Neural progenitor cell (in vitro differentiated cells): Measurements from ENCODE around the gene ITPR1. TPM values are rescaled to one million over a fixed set of nuclear protein-coding genes. Genes with fewer than 3 reads are reported as not detected.
A peak's percentile ranks its signal among the peaks of the same experiment; 100 is the strongest.

Experiments used
- DNase-seq: peaks from one replicate; pipeline ENCODE4 v3.0.0-alpha.2; 2016; ENCODE audit warnings: low spot score
- H2AFZ ChIP-seq: fragments of 200-600 bp; sonication (generic); replicated peaks from 2 replicates; pipeline ENCODE4 v1.6.1; 2016; ENCODE audit warnings: antibody characterized with exemption
- H3F3A ChIP-seq: fragments of 200-600 bp; sonication (generic); 2 replicates; pipeline ENCODE4 v1.6.1; 2016; ENCODE audit warnings: antibody characterized with exemption, low read depth
- H3K27ac ChIP-seq: fragments of 200-600 bp; sonication (generic); 2 replicates; pipeline ENCODE4 v1.5.1; 2016; ENCODE audit warnings: mild to moderate bottlenecking
- H3K27me3 ChIP-seq: fragments of 200-600 bp; sonication (generic); 2 replicates; pipeline ENCODE4 v1.6.1; 2016; ENCODE audit warnings: mild to moderate bottlenecking, moderate library complexity
- H3K36me3 ChIP-seq: fragments of 200-600 bp; sonication (generic); 2 replicates; pipeline ENCODE4 v1.5.1; 2016
- H3K4me1 ChIP-seq: fragments of 200-600 bp; sonication (generic); 2 replicates; pipeline ENCODE4 v1.6.1; 2016; ENCODE audit warnings: mixed run types
- H3K4me2 ChIP-seq: fragments of 200-600 bp; sonication (generic); 2 replicates; pipeline ENCODE4 v1.6.1; 2016
- H3K4me3 ChIP-seq: fragments of 200-600 bp; sonication (generic); 2 replicates; pipeline ENCODE4 v1.5.1; 2016
- H3K79me2 ChIP-seq: fragments of 200-600 bp; sonication (generic); 2 replicates; pipeline ENCODE4 v1.6.1; 2016; ENCODE audit warnings: low read depth
- H3K9ac ChIP-seq: fragments of 200-600 bp; sonication (generic); 2 replicates; pipeline ENCODE4 v1.6.1; 2016
- H3K9me3 ChIP-seq: fragments of 200-600 bp; sonication (generic); 2 replicates; pipeline ENCODE4 v1.5.1; 2016; ENCODE audit warnings: low read depth
- H4K20me1 ChIP-seq: fragments of 200-600 bp; sonication (generic); 2 replicates; pipeline ENCODE4 v1.6.1; 2016; ENCODE audit warnings: low read depth
- H3K27ac Mint-ChIP-seq: 3 replicates; pipeline ENCODE4 v1.8.0; 2021; ENCODE audit warnings: mixed read lengths
- H3K27me3 Mint-ChIP-seq: 2 replicates; pipeline ENCODE4 v1.8.0; 2022; ENCODE audit warnings: low read depth, mild to moderate bottlenecking, inconsistent platforms, moderate library complexity, mixed read lengths; ENCODE audit not compliant: insufficient read depth
- H3K36me3 Mint-ChIP-seq: 3 replicates; pipeline ENCODE4 v1.8.0; 2021; ENCODE audit warnings: mixed read lengths
- H3K4me1 Mint-ChIP-seq: 3 replicates; pipeline ENCODE4 v1.8.0; 2021; ENCODE audit warnings: mixed read lengths
- H3K4me3 Mint-ChIP-seq: 3 replicates; pipeline ENCODE4 v1.8.0; 2021; ENCODE audit warnings: mild to moderate bottlenecking, moderate library complexity, mixed read lengths
- H3K9me3 Mint-ChIP-seq: 3 replicates; pipeline ENCODE4 v1.8.0; 2020; ENCODE audit warnings: mixed read lengths
- CTCF ChIP-seq: fragments of 200-600 bp; sonication (generic); IDR thresholded peaks from 2 replicates; pipeline ENCODE4 v1.5.1; 2017; ENCODE audit warnings: antibody characterized with exemption, mild to moderate bottlenecking
- EZH2 ChIP-seq: fragments of 200-600 bp; sonication (generic); IDR thresholded peaks from 2 replicates; pipeline ENCODE4 v1.6.1; 2017; ENCODE audit warnings: antibody characterized with exemption, mild to moderate bottlenecking, moderate library complexity
- EZH2phosphoT487 ChIP-seq: fragments of 200-600 bp; sonication (generic); IDR thresholded peaks from 2 replicates; pipeline ENCODE4 v1.6.1; 2017; ENCODE audit warnings: antibody characterized with exemption
- total RNA-seq: library from RNA; depleted of rRNA; stranded (reverse); fragments of >200 nt; gene quantifications from 2 replicates; pipeline ENCODE4 v1.2.3, GENCODE V29; 2015; ENCODE audit warnings: low replicate concordance

ITPR1 gene
- total RNA-seq, 1 donor from 2014 or later: 5.0 TPM

GRCh38 chr3:4717363-4717740, 224.2 kb downstream of the ITPR1 start:
- TF ChIP-seq CTCF (no peak), EZH2phosphoT487 (no peak), EZH2 (no peak)
- Histone ChIP-seq H3K79me2 (no peaks in the 10 kb centered on the region), H3K4me2 (no peak overlapping the region), H3K4me3 (no peak overlapping the region), H3K4me1 (peaks cover 18% of the 10 kb centered on the region), H4K20me1 (no peaks in the 10 kb centered on the region), H3F3A (no peaks in the 10 kb centered on the region), H3K27me3 (no peaks in the 10 kb centered on the region), H3K9ac (no peak overlapping the region), H3K27ac (no peak overlapping the region), H3K36me3 (no peaks in the 10 kb centered on the region), H2AFZ (no peak overlapping the region), H3K9me3 (no peaks in the 10 kb centered on the region)
- peaks cover 4% of the 10 kb centered on the region for H3K27me3 Mint-ChIP-seq
- H3K9me3 Mint-ChIP-seq: no peaks in the 10 kb centered on the region
- H3K27ac Mint-ChIP-seq: peak overlapping the region; percentile 21
- H3K36me3 Mint-ChIP-seq: no peaks in the 10 kb centered on the region
- no peak for DNase-seq
- H3K4me3 Mint-ChIP-seq: no peak overlapping the region
- peaks cover 36% of the 10 kb centered on the region for H3K4me1 Mint-ChIP-seq

GRCh38 chr3:4718179-4718736, 225.1 kb downstream of the ITPR1 start:
- Histone ChIP-seq H3K36me3 (no peaks in the 10 kb centered on the region), H3K79me2 (no peaks in the 10 kb centered on the region), H3K9ac (no peak overlapping the region), H3K4me1 (peaks cover 18% of the 10 kb centered on the region), H2AFZ (no peak overlapping the region), H3K27me3 (no peaks in the 10 kb centered on the region), H3F3A (no peaks in the 10 kb centered on the region), H3K27ac (no peak overlapping the region), H3K4me3 (no peak overlapping the region), H3K4me2 (no peak overlapping the region), H4K20me1 (no peaks in the 10 kb centered on the region), H3K9me3 (no peaks in the 10 kb centered on the region)
- no peak overlapping the region for H3K27ac Mint-ChIP-seq
- DNase-seq: no peak
- peaks cover 4% of the 10 kb centered on the region for H3K27me3 Mint-ChIP-seq
- H3K4me1 Mint-ChIP-seq: peaks cover 36% of the 10 kb centered on the region
- H3K9me3 Mint-ChIP-seq: no peaks in the 10 kb centered on the region
- H3K4me3 Mint-ChIP-seq: no peak overlapping the region
- TF ChIP-seq EZH2phosphoT487: no peak
- TF ChIP-seq CTCF: no peak
- no peak for TF ChIP-seq EZH2
- H3K36me3 Mint-ChIP-seq: no peaks in the 10 kb centered on the region

GRCh38 chr3:4719046-4719501, 225.9 kb downstream of the ITPR1 start:
- Histone ChIP-seq H3K4me2 (peak overlapping the region; percentile 21), H3K9ac (no peak overlapping the region), H3K4me3 (no peak overlapping the region), H3K9me3 (no peaks in the 10 kb centered on the region), H4K20me1 (no peaks in the 10 kb centered on the region), H3K27me3 (no peaks in the 10 kb centered on the region), H3K36me3 (no peaks in the 10 kb centered on the region), H3F3A (no peaks in the 10 kb centered on the region), H3K27ac (no peak overlapping the region), H2AFZ (peak overlapping the region; percentile 22), H3K79me2 (no peaks in the 10 kb centered on the region), H3K4me1 (peaks cover 18% of the 10 kb centered on the region)
- Mint-ChIP-seq H3K9me3 (no peaks in the 10 kb centered on the region), H3K27ac (no peak overlapping the region), H3K27me3 (peaks cover 4% of the 10 kb centered on the region), H3K4me3 (no peak overlapping the region), H3K36me3 (no peaks in the 10 kb centered on the region), H3K4me1 (peaks cover 43% of the 10 kb centered on the region)
- peak; percentile 41 for DNase-seq
- TF ChIP-seq EZH2phosphoT487 (no peak), EZH2 (no peak), CTCF (no peak)
